ENCODE results near the gene ABI3.

DNA sequence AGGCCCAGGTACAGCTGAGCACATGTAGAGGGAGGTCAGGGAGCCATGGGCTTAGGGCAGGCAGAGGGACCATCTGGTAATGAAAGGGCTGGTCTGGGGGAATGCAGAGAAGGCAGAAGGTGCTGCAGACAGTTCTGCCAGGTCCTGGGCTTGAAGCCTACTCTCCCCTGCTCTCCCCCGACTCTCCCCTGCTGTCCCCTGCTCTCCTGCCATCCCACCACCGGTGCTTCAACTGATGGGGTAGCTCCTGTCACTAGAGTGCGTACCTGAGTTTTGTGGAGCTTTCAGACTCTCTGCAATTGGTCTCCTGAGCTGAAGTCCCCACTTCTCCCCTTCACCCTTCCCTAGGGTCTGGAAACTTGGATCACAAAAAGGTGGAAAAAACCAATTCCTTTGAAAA, 57.4 kb downstream of the ABI3 start:
- TF ChIP-seq CTCF (IDR thresholded peaks at IDR 0.05), result no peak
- no peak for TF ChIP-seq POLR2A (IDR thresholded peaks at IDR 0.05)

Data from esophagus squamous epithelium (tissue), 4 donors.